ENCODE results near the gene H6PD.

H6PD gene, protein sequence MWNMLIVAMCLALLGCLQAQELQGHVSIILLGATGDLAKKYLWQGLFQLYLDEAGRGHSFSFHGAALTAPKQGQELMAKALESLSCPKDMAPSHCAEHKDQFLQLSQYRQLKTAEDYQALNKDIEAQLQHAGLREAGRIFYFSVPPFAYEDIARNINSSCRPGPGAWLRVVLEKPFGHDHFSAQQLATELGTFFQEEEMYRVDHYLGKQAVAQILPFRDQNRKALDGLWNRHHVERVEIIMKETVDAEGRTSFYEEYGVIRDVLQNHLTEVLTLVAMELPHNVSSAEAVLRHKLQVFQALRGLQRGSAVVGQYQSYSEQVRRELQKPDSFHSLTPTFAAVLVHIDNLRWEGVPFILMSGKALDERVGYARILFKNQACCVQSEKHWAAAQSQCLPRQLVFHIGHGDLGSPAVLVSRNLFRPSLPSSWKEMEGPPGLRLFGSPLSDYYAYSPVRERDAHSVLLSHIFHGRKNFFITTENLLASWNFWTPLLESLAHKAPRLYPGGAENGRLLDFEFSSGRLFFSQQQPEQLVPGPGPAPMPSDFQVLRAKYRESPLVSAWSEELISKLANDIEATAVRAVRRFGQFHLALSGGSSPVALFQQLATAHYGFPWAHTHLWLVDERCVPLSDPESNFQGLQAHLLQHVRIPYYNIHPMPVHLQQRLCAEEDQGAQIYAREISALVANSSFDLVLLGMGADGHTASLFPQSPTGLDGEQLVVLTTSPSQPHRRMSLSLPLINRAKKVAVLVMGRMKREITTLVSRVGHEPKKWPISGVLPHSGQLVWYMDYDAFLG

DNA sequence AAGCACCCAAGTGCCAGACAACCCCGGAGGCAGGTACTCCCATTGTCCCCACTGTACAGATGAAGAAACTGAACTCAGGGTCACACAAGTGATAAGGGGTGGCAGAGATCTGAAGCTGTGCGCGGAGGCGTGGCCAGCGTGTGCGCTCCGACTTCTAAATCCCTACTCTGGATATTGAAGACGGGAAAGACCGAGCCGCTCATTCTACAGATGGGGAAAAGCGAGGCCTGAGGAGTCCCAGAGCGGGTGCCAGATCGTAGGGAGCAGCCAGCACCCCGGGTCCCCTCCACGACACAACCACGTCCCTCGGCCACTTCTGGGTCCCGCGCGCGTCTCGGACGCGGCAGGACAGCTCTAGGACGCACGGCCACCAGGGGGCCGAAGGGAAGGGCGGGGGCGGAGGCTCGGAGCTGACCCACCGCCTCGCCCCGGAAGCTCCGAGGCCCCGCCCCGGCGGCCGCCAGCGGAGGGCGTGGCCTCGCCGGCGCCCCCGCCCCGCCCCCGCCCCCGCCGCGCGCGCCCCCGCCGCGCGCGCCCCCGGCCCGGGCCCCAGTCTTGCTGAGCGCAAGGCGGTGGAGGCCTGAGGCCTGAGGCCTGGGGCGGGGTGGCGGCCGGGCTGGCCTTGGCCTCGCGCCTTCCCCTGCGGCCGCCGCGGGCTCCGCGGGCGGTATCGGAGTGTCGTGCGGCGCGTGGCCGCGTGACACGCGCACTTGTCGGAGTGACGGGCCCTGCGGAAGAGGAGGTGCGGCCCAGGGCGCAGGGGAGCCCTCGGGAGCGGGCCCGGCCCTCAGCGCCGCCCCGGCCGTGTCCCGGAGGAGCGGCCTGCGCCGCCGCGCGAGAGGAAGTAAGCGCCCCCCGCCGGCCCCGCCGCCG lies at the start of gene H6PD:
TSS of gene H6PD (plus strand) at position 552 of the 873 bp plus-strand sequence. CDS start 10,161 bp downstream, outside the sequence.
- TF ChIP-seq, protein P1, sequence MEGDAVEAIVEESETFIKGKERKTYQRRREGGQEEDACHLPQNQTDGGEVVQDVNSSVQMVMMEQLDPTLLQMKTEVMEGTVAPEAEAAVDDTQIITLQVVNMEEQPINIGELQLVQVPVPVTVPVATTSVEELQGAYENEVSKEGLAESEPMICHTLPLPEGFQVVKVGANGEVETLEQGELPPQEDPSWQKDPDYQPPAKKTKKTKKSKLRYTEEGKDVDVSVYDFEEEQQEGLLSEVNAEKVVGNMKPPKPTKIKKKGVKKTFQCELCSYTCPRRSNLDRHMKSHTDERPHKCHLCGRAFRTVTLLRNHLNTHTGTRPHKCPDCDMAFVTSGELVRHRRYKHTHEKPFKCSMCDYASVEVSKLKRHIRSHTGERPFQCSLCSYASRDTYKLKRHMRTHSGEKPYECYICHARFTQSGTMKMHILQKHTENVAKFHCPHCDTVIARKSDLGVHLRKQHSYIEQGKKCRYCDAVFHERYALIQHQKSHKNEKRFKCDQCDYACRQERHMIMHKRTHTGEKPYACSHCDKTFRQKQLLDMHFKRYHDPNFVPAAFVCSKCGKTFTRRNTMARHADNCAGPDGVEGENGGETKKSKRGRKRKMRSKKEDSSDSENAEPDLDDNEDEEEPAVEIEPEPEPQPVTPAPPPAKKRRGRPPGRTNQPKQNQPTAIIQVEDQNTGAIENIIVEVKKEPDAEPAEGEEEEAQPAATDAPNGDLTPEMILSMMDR (IDR thresholded peaks at IDR 0.05; ENCODE audit: insufficient read depth, low read length, missing control alignments): peak; percentile 86
- ChIA-PET CTCF (interaction anchor here (0.6 to 5.6 kb wide), 26 partner anchors 9 to 303 kb away, joined by 3 to 30 read pairs (median 4); no protein-coding TSS in a partner anchor), POLR2A (interaction anchor here (0.6 to 1.9 kb wide), 4 partner anchors 9 to 352 kb away, joined by 3 to 7 read pairs (median 4); no protein-coding TSS in a partner anchor)
- DNase-seq (ENCODE audit: low read depth, low spot score): no peak
- peak within 1 kb of the TSS; percentile 66 for H3K4me3 ChIP-seq (ENCODE audit: low read depth, low read length)

DNA sequence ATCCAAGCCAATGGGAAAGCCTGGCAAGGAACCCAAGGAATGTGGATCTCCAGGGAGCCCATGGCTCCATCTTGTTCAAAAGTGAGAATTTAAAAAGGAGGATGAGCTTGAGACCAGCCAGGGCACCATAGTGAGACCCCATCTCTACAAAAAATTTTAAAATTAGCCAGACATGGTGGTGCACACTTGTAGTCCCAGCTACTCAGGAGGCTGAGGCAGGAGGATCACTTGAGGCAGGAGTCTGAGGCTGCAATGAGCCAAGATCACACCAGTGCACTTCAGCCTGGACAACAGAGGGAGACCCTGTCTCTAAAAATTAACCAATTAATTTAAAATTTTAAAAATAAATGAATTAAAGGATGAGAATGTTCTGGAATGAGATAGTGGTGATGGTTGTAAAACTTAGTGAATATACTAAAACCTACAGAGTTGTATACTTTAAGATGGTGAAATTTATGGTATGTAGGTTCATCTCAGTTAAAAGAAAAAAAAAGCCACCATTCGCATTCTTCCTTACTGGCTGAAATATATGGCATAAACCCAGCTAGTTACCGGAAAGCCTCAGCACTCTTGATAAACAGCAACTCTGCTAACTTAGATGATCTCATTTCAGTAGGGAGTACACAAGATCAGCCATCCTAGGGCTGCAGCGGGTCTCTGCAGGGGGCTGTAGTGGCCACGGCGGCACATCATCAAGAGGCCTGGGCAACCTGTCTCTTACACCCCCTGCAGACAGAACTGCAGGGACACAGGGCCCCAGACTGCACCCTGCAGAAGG lies 48.3 kb upstream of the H6PD start:
- ChIA-PET POLR2A (no interaction called here), CTCF (interaction anchor here (0.8 to 3.7 kb wide), 3 partner anchors 11 to 181 kb away, joined by 3 to 32 read pairs (median 4); no protein-coding TSS in a partner anchor)
- TF ChIP-seq, protein P1 (IDR thresholded peaks at IDR 0.05; ENCODE audit: insufficient read depth, low read length, missing control alignments): no peak
- no peak overlapping the region for H3K4me3 ChIP-seq (ENCODE audit: low read depth, low read length)
- no peak for DNase-seq (ENCODE audit: low read depth, low spot score)

DNA sequence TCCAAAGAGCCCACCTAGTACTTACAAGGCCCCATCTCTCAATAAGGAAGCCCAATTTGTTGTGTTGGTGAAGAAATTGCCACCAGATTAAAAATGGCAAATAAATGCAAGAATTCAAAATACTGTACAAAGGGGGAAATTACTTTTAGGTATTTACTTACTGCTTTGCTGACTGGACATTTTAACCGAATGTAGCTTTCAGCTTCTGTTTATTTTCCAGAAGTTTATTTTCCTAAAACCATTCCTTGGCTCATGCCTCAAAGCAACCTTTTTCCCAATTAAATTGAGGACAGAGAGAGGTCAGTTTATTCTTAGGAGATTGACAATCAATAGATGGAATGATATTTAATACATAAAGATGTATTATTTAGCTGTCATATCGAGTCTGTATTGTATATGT lies 47.6 kb upstream of the H6PD start:
- TF ChIP-seq, protein P1 (IDR thresholded peaks at IDR 0.05; ENCODE audit: insufficient read depth, low read length, missing control alignments): no peak
- CTCF ChIA-PET: interaction anchor here (0.8 to 4.0 kb wide), 6 partner anchors 7 to 182 kb away, joined by 3 to 32 read pairs (median 4); no protein-coding TSS in a partner anchor
- POLR2A ChIA-PET: no interaction called here

DNA sequence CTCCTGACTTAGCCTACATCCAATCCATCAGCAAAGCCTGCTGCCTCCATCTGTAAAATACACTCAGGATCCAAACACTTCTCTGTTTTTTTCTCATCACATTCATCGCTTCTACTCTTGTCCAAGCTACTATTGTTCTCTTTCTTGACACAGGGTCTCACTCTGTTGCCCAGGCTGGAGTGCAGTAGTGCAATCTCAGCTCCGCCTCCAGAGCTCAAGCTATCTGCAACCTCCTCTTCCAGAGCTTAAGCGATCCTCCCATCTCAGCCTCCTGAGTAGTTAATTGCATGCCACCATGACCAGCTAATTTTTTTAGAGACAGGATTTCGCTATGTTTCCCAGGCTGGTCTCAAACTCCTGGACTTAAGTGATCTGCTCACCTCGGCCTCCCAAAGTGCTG lies 44.3 kb upstream of the H6PD start:
- POLR2A ChIA-PET: interaction anchor here (0.6 kb wide), 1 partner anchor 128 kb away, joined by 3 read pairs; no protein-coding TSS in a partner anchor

More for the DNA sequence above, 47.6 kb upstream of the H6PD start:
- no peak for DNase-seq (ENCODE audit: low read depth, low spot score)
- H3K4me3 ChIP-seq (ENCODE audit: low read depth, low read length): no peak overlapping the region

DNA sequence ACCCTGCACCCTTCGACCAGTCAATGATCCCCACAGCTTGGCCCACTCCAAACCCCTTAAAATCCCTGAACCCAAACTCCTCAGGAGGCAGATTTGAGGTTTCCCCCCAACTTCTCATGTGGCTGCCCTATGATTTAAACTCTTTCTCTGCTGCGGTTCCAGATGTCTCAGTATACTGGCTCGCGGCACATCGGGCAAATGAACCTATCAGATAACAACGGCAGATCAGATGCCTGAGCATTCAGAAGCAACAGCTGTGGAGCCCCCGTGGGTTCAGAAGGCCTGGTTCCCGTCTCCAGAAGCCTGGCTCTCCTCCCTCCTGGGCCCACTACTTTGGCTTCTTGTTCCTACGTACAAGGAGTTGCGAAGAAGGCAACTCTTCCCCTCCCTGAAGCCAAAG lies 43.3 kb upstream of the H6PD start:
- no peak for DNase-seq (ENCODE audit: low read depth, low spot score)
- no peak overlapping the region for H3K4me3 ChIP-seq (ENCODE audit: low read depth, low read length)
- POLR2A ChIA-PET: no interaction called here
- CTCF ChIA-PET: interaction anchor here (1.2 to 4.0 kb wide), 3 partner anchors 9 to 80 kb away, joined by 3 to 23 read pairs (median 4); no protein-coding TSS in a partner anchor
- TF ChIP-seq, protein P1 (IDR thresholded peaks at IDR 0.05; ENCODE audit: insufficient read depth, low read length, missing control alignments): no peak

More for the DNA sequence above, 44.3 kb upstream of the H6PD start:
- H3K4me3 ChIP-seq (ENCODE audit: low read depth, low read length): no peak overlapping the region
- TF ChIP-seq, protein P1 (IDR thresholded peaks at IDR 0.05; ENCODE audit: insufficient read depth, low read length, missing control alignments): no peak
- DNase-seq (ENCODE audit: low read depth, low spot score): no peak
- CTCF ChIA-PET: interaction anchor here (1.2 to 4.0 kb wide), 3 partner anchors 8 to 79 kb away, joined by 3 to 23 read pairs (median 4); no protein-coding TSS in a partner anchor

All from AG04449 (cell line).